PC-3 (cell line): ENCODE data around the gene POU3F3. TPM values are rescaled to one million over a fixed set of nuclear protein-coding genes. Genes with fewer than 3 reads are reported as not detected.

Experiments
- ATAC-seq: fragments of 200-7000 bp; cut with Tn5 transposase; 2 replicates; pipeline ENCODE4 v1.9.1; 2020; ENCODE audit warnings: mild to moderate bottlenecking, moderate library complexity
- BruUV-seq: library from RNA; stranded (reverse); fragments of 400-500 nt; replicated peaks from 2 replicates; lab custom pipeline; 2021; lab: Mats Ljungman, UMichigan
- CTCF ChIA-PET: fragments of 300-600 bp; sonication (Branson Sonifier 250); formaldehyde crosslinking; loops from one replicate; lab custom pipeline; 2022; ENCODE audit warnings: antibody characterized with exemption; lab: Charles Lee
- POLR2A ChIA-PET: fragments of 300-600 bp; sonication (Branson Sonifier 250); formaldehyde crosslinking; loops from one replicate; lab custom pipeline; 2022; ENCODE audit warnings: antibody characterized with exemption; ENCODE audit not compliant: unreplicated experiment; lab: Charles Lee
- DNase-seq: peaks from one replicate; pipeline ENCODE4 v3.0.0-alpha.2; 2015
- H2AFZ ChIP-seq: fragments of 300-600 bp; sonication (generic); 2 replicates; pipeline ENCODE4 v1.6.0; 2016; ENCODE audit warnings: antibody characterized with exemption, low read length
- H3F3A ChIP-seq: fragments of 300-600 bp; sonication (generic); one replicate; pipeline ENCODE4 v1.6.0; 2017; ENCODE audit warnings: antibody characterized with exemption, low read length, control low read depth, mild to moderate bottlenecking; ENCODE audit not compliant: unreplicated experiment
- H3K27ac ChIP-seq: fragments of 300-600 bp; sonication (generic); 2 replicates; pipeline ENCODE4 v1.5.1; 2016; ENCODE audit warnings: mild to moderate bottlenecking, low read length
- H3K27me3 ChIP-seq: fragments of 300-600 bp; sonication (generic); 2 replicates; pipeline ENCODE4 v1.6.1; 2016; ENCODE audit warnings: low read length, mixed read lengths
- H3K36me3 ChIP-seq: fragments of 300-600 bp; sonication (generic); 2 replicates; pipeline ENCODE4 v1.6.1; 2016; ENCODE audit warnings: low read depth, mixed run types, low read length, mixed read lengths
- H3K4me1 ChIP-seq: fragments of 300-600 bp; sonication (generic); 2 replicates; pipeline ENCODE4 v1.5.1; 2016; ENCODE audit warnings: low read length; ENCODE audit not compliant: insufficient read depth
- H3K4me2 ChIP-seq: fragments of 300-600 bp; sonication (generic); 2 replicates; pipeline ENCODE4 v1.6.0; 2016; ENCODE audit warnings: low read length
- H3K4me3 ChIP-seq: fragments of 300-600 bp; sonication (generic); 2 replicates; pipeline ENCODE4 v1.5.1; 2016; ENCODE audit warnings: mild to moderate bottlenecking, low read length, mixed read lengths
- H3K79me2 ChIP-seq: fragments of 300-600 bp; sonication (generic); 2 replicates; pipeline ENCODE4 v1.6.1; 2017; ENCODE audit warnings: low read length, mixed read lengths
- H3K9ac ChIP-seq: fragments of 300-600 bp; sonication (generic); 2 replicates; pipeline ENCODE4 v1.6.0; 2016; ENCODE audit warnings: mild to moderate bottlenecking, low read length
- H3K9me2 ChIP-seq: fragments of 300-600 bp; sonication (generic); replicated peaks from 2 replicates; pipeline ENCODE4 v1.6.1; 2016; ENCODE audit warnings: mixed run types, low read length, mixed read lengths
- H3K9me3 ChIP-seq: fragments of 300-600 bp; sonication (generic); 2 replicates; pipeline ENCODE4 v1.6.1; 2016; ENCODE audit warnings: low read length, mixed read lengths
- H4K20me1 ChIP-seq: fragments of 300-600 bp; sonication (generic); 2 replicates; pipeline ENCODE4 v1.6.1; 2016; ENCODE audit warnings: low read length, mixed read lengths
- CTCF ChIP-seq: fragments of 300-600 bp; sonication (generic); conservative IDR thresholded peaks from 2 replicates; pipeline ENCODE4 v1.5.1; 2017; ENCODE audit warnings: antibody characterized with exemption, low read depth, mild to moderate bottlenecking, low read length
- EZH2 ChIP-seq: fragments of 300-600 bp; sonication (generic); IDR thresholded peaks from one replicate; pipeline ENCODE4 v1.6.1; 2017; ENCODE audit warnings: antibody characterized with exemption, mild to moderate bottlenecking, low read length; ENCODE audit not compliant: unreplicated experiment
- EZH2phosphoT487 ChIP-seq: fragments of 300-600 bp; sonication (generic); IDR thresholded peaks from 2 replicates; pipeline ENCODE4 v1.6.1; 2018; ENCODE audit warnings: mild to moderate bottlenecking, antibody characterized with exemption, low read length, borderline replicate concordance
- intact Hi-C: fragments of 100-400 bp; cut with micrococcal nuclease; formaldehyde crosslinking; loops from 2 replicates; pipeline ENCODE4 v1.9.0; 2023
- total RNA-seq: library from RNA; depleted of rRNA; stranded (reverse); fragments of >200 nt; gene quantifications from 2 replicates; pipeline ENCODE4 v1.2.3, GENCODE V29; 2014

Gene POU3F3
- total RNA-seq, 1 experiment from 2014 or later: not detected

- no peaks in the 10 kb centered on the region for H3K36me3 ChIP-seq
- ChIA-PET POLR2A (no interaction called here), CTCF (no interaction called here)
- no peaks in the 10 kb centered on the region for H3K4me1 ChIP-seq
- BruUV-seq: no TSS peak
- TF ChIP-seq CTCF (no peak), EZH2phosphoT487 (no peak), EZH2 (no peak)
- no peak for DNase-seq
- H3F3A ChIP-seq: no peaks in the 10 kb centered on the region
- H3K4me2 ChIP-seq: no peak overlapping the region
- H4K20me1 ChIP-seq: no peaks in the 10 kb centered on the region
- no peak overlapping the region for H3K4me3 ChIP-seq
- H3K79me2 ChIP-seq: no peaks in the 10 kb centered on the region
- H3K27ac ChIP-seq: no peak overlapping the region
- intact Hi-C loops: no loop called here
- no peak overlapping the region for H2AFZ ChIP-seq
- peaks cover 48% of the 10 kb centered on the region for H3K27me3 ChIP-seq
- H3K9ac ChIP-seq: no peak overlapping the region
- no peaks in the 10 kb centered on the region for H3K9me3 ChIP-seq
- H3K9me2 ChIP-seq: no peaks in the 10 kb centered on the region
- no peak for ATAC-seq
Measured at GRCh38 chr2:104841744-104842143, 12.2 kb upstream of the POU3F3 start.

GRCh38 chr2:104844807-104845551 lies 8.9 kb upstream of the POU3F3 start:
- H3K36me3 ChIP-seq: no peaks in the 10 kb centered on the region
- ATAC-seq (no peak), DNase-seq (no peak)
- ChIA-PET POLR2A (no interaction called here), CTCF (no interaction called here)
- TF ChIP-seq EZH2 (no peak), CTCF (no peak), EZH2phosphoT487 (no peak)
- no peaks in the 10 kb centered on the region for H3K79me2 ChIP-seq
- no peaks in the 10 kb centered on the region for H4K20me1 ChIP-seq
- no TSS peak for BruUV-seq
- intact Hi-C loops: no loop called here
- no peak overlapping the region for H3K9ac ChIP-seq
- H3F3A ChIP-seq: no peaks in the 10 kb centered on the region
- H3K4me2 ChIP-seq: no peak overlapping the region
- no peaks in the 10 kb centered on the region for H3K4me1 ChIP-seq
- peaks cover 53% of the 10 kb centered on the region for H3K27me3 ChIP-seq
- no peaks in the 10 kb centered on the region for H3K9me2 ChIP-seq
- H3K27ac ChIP-seq: no peak overlapping the region
- no peaks in the 10 kb centered on the region for H3K9me3 ChIP-seq
- no peak overlapping the region for H3K4me3 ChIP-seq
- H2AFZ ChIP-seq: no peak overlapping the region

GRCh38 chr2:104845552-104845931 lies 8.4 kb upstream of the POU3F3 start:
- Histone ChIP-seq H3K79me2 (no peaks in the 10 kb centered on the region), H3K4me3 (no peak overlapping the region), H3K27me3 (peaks cover 59% of the 10 kb centered on the region), H3K4me2 (no peak overlapping the region), H2AFZ (no peak overlapping the region), H3K9ac (no peak overlapping the region), H3K4me1 (no peaks in the 10 kb centered on the region), H4K20me1 (no peaks in the 10 kb centered on the region), H3K9me3 (no peaks in the 10 kb centered on the region), H3F3A (no peaks in the 10 kb centered on the region), H3K27ac (no peak overlapping the region), H3K36me3 (no peaks in the 10 kb centered on the region), H3K9me2 (no peaks in the 10 kb centered on the region)
- BruUV-seq: no TSS peak
- no peak for DNase-seq
- intact Hi-C loops: no loop called here
- POLR2A ChIA-PET: no interaction called here
- ATAC-seq: no peak
- no peak for TF ChIP-seq CTCF
- TF ChIP-seq EZH2phosphoT487: no peak
- TF ChIP-seq EZH2: no peak
- CTCF ChIA-PET: no interaction called here
